ENCODE measurements around the gene CASZ1. TPM values are rescaled to one million over a fixed set of nuclear protein-coding genes. Genes with fewer than 3 reads are reported as not detected.

The CASZ1 gene
- polyA plus RNA-seq, 2 of the 4 experiments (the other 2 are of a cell fraction) = 0.52 to 1.2 TPM

DNA sequence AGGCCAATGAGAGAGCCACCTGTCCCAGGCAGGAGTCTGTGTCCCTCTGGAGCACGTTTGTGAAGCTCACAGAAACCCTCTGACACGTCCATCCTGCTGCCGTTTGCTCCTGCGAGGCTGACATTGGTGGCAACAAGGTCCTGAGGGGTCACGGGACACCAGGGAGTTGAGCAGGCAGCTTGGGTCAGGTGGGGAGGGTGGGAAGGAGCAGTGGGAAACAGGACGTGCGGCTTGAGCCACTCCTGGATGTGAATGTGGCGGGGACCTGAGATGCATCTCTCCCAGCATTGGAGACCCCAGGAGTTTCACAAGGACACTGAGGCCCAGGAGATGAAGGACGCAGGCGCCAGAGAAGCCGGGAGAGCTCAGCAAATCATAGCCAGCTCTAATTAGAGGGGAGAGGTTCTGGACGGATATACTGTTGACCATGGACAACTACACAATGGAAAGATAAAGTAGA lies 172.7 kb downstream of the CASZ1 start:
- no peak overlapping the region for H3K27ac ChIP-seq
- FAIRE-seq (no peak), DNase-seq (ENCODE audit: low read depth in 1 of 2, low spot score in 1 of 2) (no peak), ATAC-seq (no peak)
- ChIA-PET CTCF (no interaction called here), POLR2A (no interaction called here)
- H3K4me3 ChIP-seq = no peak overlapping the region
- no peak overlapping the region for H3K4me2 ChIP-seq
- no peaks in the 10 kb centered on the region for H3K4me1 ChIP-seq
- no peaks in the 10 kb centered on the region for H3K9me3 ChIP-seq
- 92% methylated on average over 7 of the region's 12 CpGs for WGBS (ENCODE audit: missing lambda C conversion rate)
- TF ChIP-seq EHF (CRISPR knock-in tag; IDR thresholded peaks at IDR 0.05) (no peak), RCOR1 (IDR thresholded peaks at IDR 0.05; ENCODE audit: low read depth, low read length) (no peak), RARB (CRISPR knock-in tag; IDR thresholded peaks at IDR 0.05) (no peak), HOXA7 (CRISPR knock-in tag; IDR thresholded peaks at IDR 0.05) (no peak), KDM1A (IDR thresholded peaks at IDR 0.05; ENCODE audit: low read depth) (no peak), JUN (IDR thresholded peaks at IDR 0.05) (no peak), RNF2 (IDR thresholded peaks at IDR 0.05; ENCODE audit: borderline replicate concordance, low read depth) (no peak), FOXS1 (CRISPR knock-in tag; IDR thresholded peaks at IDR 0.05) (no peak), FOSL2 (IDR thresholded peaks at IDR 0.05) (no peak), FOSL2 (CRISPR knock-in tag; IDR thresholded peaks at IDR 0.05) (no peak), RAD21 (conservative IDR thresholded peaks at IDR 0.05 in 1 of 2, IDR thresholded peaks at IDR 0.05 in 1 of 2) (no peak)
- TF ChIP-seq, protein P1, sequence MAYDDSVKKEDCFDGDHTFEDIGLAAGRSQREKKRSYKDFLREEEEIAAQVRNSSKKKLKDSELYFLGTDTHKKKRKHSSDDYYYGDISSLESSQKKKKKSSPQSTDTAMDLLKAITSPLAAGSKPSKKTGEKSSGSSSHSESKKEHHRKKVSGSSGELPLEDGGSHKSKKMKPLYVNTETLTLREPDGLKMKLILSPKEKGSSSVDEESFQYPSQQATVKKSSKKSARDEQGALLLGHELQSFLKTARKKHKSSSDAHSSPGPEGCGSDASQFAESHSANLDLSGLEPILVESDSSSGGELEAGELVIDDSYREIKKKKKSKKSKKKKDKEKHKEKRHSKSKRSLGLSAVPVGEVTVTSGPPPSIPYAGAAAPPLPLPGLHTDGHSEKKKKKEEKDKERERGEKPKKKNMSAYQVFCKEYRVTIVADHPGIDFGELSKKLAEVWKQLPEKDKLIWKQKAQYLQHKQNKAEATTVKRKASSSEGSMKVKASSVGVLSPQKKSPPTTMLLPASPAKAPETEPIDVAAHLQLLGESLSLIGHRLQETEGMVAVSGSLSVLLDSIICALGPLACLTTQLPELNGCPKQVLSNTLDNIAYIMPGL (CRISPR knock-in tag; IDR thresholded peaks at IDR 0.05; ENCODE audit: borderline replicate concordance) = no peak

DNA sequence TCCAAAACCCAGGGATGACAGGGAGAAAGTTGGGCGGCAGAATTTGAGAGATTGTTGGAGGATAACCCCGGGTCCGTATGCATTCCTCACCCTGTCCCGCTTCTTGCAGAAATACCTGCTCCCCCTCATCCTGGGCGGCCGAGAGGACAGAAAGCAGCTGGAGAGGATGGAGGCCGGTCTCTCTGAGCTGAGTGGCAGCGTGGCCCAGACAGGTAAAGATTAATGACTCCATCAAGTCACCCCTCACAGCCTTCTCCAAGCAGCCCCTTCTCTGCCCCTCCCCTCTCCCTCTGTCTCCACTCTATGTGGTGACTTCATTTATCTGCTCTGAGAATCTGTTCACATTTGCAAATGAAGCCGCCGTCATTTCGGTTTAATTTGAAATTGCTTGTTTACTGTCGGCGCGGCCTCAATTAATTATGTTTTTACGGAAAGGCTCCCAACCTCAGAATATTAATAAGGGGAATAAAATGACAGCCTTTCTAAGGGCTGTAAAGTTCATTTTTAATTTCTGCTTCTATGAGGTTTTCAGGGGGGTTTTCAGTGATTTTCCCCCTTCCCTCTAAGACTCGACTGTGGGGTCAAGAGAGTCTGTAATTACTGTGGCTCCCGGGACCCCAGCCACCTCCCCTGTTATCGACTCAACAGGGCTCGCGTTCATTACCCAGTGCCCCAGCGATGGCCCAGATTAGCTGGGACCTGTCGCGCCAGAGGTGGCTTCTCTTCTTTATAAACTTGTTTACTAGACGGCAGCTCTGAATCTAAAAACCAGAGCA lies 173.3 kb downstream of the CASZ1 start:
- ATAC-seq = no peak
- H3K9me3 ChIP-seq = no peaks in the 10 kb centered on the region
- ChIA-PET CTCF (no interaction called here), POLR2A (no interaction called here)
- no peak overlapping the region for H3K4me3 ChIP-seq
- DNase-seq (ENCODE audit: low read depth in 1 of 2, low spot score in 1 of 2) = no peak
- WGBS (ENCODE audit: missing lambda C conversion rate) = 91% methylated on average over 24 of the region's 24 CpGs
- no peaks in the 10 kb centered on the region for H3K4me1 ChIP-seq
- H3K4me2 ChIP-seq = no peak overlapping the region
- H3K27ac ChIP-seq = no peak overlapping the region
- FAIRE-seq = no peak
- TF ChIP-seq POLR2AphosphoS2 (conservative IDR thresholded peaks at IDR 0.05; ENCODE audit: low read length) (no peak), EHF (CRISPR knock-in tag; IDR thresholded peaks at IDR 0.05) (no peak), TFCP2L1 (CRISPR knock-in tag; IDR thresholded peaks at IDR 0.05) (no peak), CBX2 (IDR thresholded peaks at IDR 0.05; ENCODE audit: borderline replicate concordance, low read depth) (no peak), HOXB13 (CRISPR knock-in tag; IDR thresholded peaks at IDR 0.05; ENCODE audit: low read depth) (no peak)
- TF ChIP-seq, protein P2, sequence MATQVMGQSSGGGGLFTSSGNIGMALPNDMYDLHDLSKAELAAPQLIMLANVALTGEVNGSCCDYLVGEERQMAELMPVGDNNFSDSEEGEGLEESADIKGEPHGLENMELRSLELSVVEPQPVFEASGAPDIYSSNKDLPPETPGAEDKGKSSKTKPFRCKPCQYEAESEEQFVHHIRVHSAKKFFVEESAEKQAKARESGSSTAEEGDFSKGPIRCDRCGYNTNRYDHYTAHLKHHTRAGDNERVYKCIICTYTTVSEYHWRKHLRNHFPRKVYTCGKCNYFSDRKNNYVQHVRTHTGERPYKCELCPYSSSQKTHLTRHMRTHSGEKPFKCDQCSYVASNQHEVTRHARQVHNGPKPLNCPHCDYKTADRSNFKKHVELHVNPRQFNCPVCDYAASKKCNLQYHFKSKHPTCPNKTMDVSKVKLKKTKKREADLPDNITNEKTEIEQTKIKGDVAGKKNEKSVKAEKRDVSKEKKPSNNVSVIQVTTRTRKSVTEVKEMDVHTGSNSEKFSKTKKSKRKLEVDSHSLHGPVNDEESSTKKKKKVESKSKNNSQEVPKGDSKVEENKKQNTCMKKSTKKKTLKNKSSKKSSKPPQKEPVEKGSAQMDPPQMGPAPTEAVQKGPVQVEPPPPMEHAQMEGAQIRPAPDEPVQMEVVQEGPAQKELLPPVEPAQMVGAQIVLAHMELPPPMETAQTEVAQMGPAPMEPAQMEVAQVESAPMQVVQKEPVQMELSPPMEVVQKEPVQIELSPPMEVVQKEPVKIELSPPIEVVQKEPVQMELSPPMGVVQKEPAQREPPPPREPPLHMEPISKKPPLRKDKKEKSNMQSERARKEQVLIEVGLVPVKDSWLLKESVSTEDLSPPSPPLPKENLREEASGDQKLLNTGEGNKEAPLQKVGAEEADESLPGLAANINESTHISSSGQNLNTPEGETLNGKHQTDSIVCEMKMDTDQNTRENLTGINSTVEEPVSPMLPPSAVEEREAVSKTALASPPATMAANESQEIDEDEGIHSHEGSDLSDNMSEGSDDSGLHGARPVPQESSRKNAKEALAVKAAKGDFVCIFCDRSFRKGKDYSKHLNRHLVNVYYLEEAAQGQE (IDR thresholded peaks at IDR 0.05) = no peak
- TF ChIP-seq, protein P3, sequence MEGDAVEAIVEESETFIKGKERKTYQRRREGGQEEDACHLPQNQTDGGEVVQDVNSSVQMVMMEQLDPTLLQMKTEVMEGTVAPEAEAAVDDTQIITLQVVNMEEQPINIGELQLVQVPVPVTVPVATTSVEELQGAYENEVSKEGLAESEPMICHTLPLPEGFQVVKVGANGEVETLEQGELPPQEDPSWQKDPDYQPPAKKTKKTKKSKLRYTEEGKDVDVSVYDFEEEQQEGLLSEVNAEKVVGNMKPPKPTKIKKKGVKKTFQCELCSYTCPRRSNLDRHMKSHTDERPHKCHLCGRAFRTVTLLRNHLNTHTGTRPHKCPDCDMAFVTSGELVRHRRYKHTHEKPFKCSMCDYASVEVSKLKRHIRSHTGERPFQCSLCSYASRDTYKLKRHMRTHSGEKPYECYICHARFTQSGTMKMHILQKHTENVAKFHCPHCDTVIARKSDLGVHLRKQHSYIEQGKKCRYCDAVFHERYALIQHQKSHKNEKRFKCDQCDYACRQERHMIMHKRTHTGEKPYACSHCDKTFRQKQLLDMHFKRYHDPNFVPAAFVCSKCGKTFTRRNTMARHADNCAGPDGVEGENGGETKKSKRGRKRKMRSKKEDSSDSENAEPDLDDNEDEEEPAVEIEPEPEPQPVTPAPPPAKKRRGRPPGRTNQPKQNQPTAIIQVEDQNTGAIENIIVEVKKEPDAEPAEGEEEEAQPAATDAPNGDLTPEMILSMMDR (IDR thresholded peaks at IDR 0.05) = no peak
